PC-3 (cell line): Measurements from ENCODE around the gene GPC2. TPM values are rescaled to one million over a fixed set of nuclear protein-coding genes. Genes with fewer than 3 reads are reported as not detected.
A peak's percentile ranks its signal among the peaks of the same experiment; 100 is the strongest.

Source experiments
- ATAC-seq: fragments of 200-7000 bp; cut with Tn5 transposase; 2 replicates; pipeline ENCODE4 v1.9.1; 2020; ENCODE audit warnings: mild to moderate bottlenecking, moderate library complexity
- BruUV-seq: library from RNA; stranded (reverse); fragments of 400-500 nt; replicated peaks from 2 replicates; lab custom pipeline; 2021; lab: Mats Ljungman, UMichigan
- CTCF ChIA-PET: fragments of 300-600 bp; sonication (Branson Sonifier 250); formaldehyde crosslinking; loops from one replicate; lab custom pipeline; 2022; ENCODE audit warnings: antibody characterized with exemption; lab: Charles Lee
- POLR2A ChIA-PET: fragments of 300-600 bp; sonication (Branson Sonifier 250); formaldehyde crosslinking; loops from one replicate; lab custom pipeline; 2022; ENCODE audit warnings: antibody characterized with exemption; ENCODE audit not compliant: unreplicated experiment; lab: Charles Lee
- DNase-seq: peaks from one replicate; pipeline ENCODE4 v3.0.0-alpha.2; 2015
- H2AFZ ChIP-seq: fragments of 300-600 bp; sonication (generic); 2 replicates; pipeline ENCODE4 v1.6.0; 2016; ENCODE audit warnings: antibody characterized with exemption, low read length
- H3F3A ChIP-seq: fragments of 300-600 bp; sonication (generic); one replicate; pipeline ENCODE4 v1.6.0; 2017; ENCODE audit warnings: antibody characterized with exemption, low read length, control low read depth, mild to moderate bottlenecking; ENCODE audit not compliant: unreplicated experiment
- H3K27ac ChIP-seq: fragments of 300-600 bp; sonication (generic); 2 replicates; pipeline ENCODE4 v1.5.1; 2016; ENCODE audit warnings: mild to moderate bottlenecking, low read length
- H3K27me3 ChIP-seq: fragments of 300-600 bp; sonication (generic); 2 replicates; pipeline ENCODE4 v1.6.1; 2016; ENCODE audit warnings: low read length, mixed read lengths
- H3K36me3 ChIP-seq: fragments of 300-600 bp; sonication (generic); 2 replicates; pipeline ENCODE4 v1.6.1; 2016; ENCODE audit warnings: low read depth, mixed run types, low read length, mixed read lengths
- H3K4me1 ChIP-seq: fragments of 300-600 bp; sonication (generic); 2 replicates; pipeline ENCODE4 v1.5.1; 2016; ENCODE audit warnings: low read length; ENCODE audit not compliant: insufficient read depth
- H3K4me2 ChIP-seq: fragments of 300-600 bp; sonication (generic); 2 replicates; pipeline ENCODE4 v1.6.0; 2016; ENCODE audit warnings: low read length
- H3K4me3 ChIP-seq: fragments of 300-600 bp; sonication (generic); 2 replicates; pipeline ENCODE4 v1.5.1; 2016; ENCODE audit warnings: mild to moderate bottlenecking, low read length, mixed read lengths
- H3K79me2 ChIP-seq: fragments of 300-600 bp; sonication (generic); 2 replicates; pipeline ENCODE4 v1.6.1; 2017; ENCODE audit warnings: low read length, mixed read lengths
- H3K9ac ChIP-seq: fragments of 300-600 bp; sonication (generic); 2 replicates; pipeline ENCODE4 v1.6.0; 2016; ENCODE audit warnings: mild to moderate bottlenecking, low read length
- H3K9me2 ChIP-seq: fragments of 300-600 bp; sonication (generic); replicated peaks from 2 replicates; pipeline ENCODE4 v1.6.1; 2016; ENCODE audit warnings: mixed run types, low read length, mixed read lengths
- H3K9me3 ChIP-seq: fragments of 300-600 bp; sonication (generic); 2 replicates; pipeline ENCODE4 v1.6.1; 2016; ENCODE audit warnings: low read length, mixed read lengths
- H4K20me1 ChIP-seq: fragments of 300-600 bp; sonication (generic); 2 replicates; pipeline ENCODE4 v1.6.1; 2016; ENCODE audit warnings: low read length, mixed read lengths
- EZH2phosphoT487 ChIP-seq: fragments of 300-600 bp; sonication (generic); IDR thresholded peaks from 2 replicates; pipeline ENCODE4 v1.6.1; 2018; ENCODE audit warnings: mild to moderate bottlenecking, antibody characterized with exemption, low read length, borderline replicate concordance
- intact Hi-C: fragments of 100-400 bp; cut with micrococcal nuclease; formaldehyde crosslinking; loops from 2 replicates; pipeline ENCODE4 v1.9.0; 2023
- total RNA-seq: library from RNA; depleted of rRNA; stranded (reverse); fragments of >200 nt; gene quantifications from 2 replicates; pipeline ENCODE4 v1.2.3, GENCODE V29; 2014
- TF ChIP-seq, protein P1 (sequence below): fragments of 300-600 bp; sonication (generic); conservative IDR thresholded peaks from 2 replicates; pipeline ENCODE4 v1.5.1; 2017; ENCODE audit warnings: antibody characterized with exemption, low read depth, mild to moderate bottlenecking, low read length

GPC2 gene
- total RNA-seq, 1 experiment from 2014 or later: 1.6 TPM

DNA sequence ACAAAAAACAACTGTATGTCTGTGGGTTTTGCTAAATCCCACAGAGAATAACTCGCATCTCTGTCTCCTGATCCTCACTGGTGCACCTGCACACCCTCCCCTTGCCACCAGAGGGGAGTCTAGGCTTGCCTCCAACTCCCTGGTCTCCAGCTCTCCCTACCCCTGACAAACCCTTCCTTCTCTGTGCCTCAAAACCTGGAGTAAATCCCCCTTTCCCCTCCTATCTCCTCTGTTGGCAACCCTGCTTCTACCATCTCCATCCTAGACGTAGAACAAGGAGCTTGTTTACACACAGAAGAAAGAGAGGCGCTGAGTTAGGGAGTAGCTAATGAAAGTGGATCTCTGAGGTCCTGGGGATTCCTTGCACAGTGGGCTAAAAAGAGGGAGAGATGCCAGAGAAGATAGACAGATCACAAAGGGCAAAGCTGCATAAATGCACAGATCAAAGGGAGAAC is 44.5 kb downstream of the GPC2 start:
- POLR2A ChIA-PET: interaction anchor here (0.5 to 0.6 kb wide), 2 partner anchors 40 to 50 kb away, joined by 3 to 5 read pairs; no protein-coding TSS in a partner anchor
- no peak overlapping the region for H3K4me3 ChIP-seq

DNA sequence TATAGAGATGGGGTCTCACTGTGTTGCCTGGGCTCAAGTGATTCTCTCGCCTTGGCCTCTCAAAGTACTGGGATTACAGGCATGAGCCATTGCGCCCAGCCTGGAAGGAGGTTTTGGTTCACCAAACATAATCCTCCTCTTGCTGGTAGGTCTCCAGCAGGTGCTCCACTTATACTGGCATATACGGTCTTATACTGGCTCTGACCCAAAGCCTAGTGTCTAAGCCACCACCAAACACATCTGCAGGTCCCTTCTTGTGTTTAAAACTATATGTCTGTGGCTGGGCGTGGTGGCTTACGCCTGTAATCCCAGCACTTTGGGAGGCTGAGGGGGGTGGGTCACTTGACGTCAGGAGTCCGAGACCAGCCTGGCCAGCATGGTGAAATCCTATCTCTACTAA is 45.1 kb downstream of the GPC2 start:
- no peak overlapping the region for H3K4me2 ChIP-seq
- H3F3A ChIP-seq: no peaks in the 10 kb centered on the region
- no peaks in the 10 kb centered on the region for H3K79me2 ChIP-seq
- no peak overlapping the region for H3K9ac ChIP-seq
- TF ChIP-seq, protein P1, sequence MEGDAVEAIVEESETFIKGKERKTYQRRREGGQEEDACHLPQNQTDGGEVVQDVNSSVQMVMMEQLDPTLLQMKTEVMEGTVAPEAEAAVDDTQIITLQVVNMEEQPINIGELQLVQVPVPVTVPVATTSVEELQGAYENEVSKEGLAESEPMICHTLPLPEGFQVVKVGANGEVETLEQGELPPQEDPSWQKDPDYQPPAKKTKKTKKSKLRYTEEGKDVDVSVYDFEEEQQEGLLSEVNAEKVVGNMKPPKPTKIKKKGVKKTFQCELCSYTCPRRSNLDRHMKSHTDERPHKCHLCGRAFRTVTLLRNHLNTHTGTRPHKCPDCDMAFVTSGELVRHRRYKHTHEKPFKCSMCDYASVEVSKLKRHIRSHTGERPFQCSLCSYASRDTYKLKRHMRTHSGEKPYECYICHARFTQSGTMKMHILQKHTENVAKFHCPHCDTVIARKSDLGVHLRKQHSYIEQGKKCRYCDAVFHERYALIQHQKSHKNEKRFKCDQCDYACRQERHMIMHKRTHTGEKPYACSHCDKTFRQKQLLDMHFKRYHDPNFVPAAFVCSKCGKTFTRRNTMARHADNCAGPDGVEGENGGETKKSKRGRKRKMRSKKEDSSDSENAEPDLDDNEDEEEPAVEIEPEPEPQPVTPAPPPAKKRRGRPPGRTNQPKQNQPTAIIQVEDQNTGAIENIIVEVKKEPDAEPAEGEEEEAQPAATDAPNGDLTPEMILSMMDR: no peak
- H3K27me3 ChIP-seq: no peaks in the 10 kb centered on the region
- intact Hi-C loops: loop anchor here (2.0 to 5.0 kb wide), 3 partner anchors 83 to 275 kb away; no protein-coding TSS in a partner anchor
- DNase-seq: no peak
- no peaks in the 10 kb centered on the region for H3K9me3 ChIP-seq
- H3K4me1 ChIP-seq: 0 out of 2 replicates have a peak, but pooled peaks cover 4% of the 10 kb centered on the region
- H3K36me3 ChIP-seq: no peaks in the 10 kb centered on the region
- H3K27ac ChIP-seq: no peak overlapping the region
- no peaks in the 10 kb centered on the region for H4K20me1 ChIP-seq
- H3K4me3 ChIP-seq: no peak overlapping the region
- no peak overlapping the region for H2AFZ ChIP-seq
- POLR2A ChIA-PET: interaction anchor here (0.5 kb wide), 1 partner anchor 50 kb away, joined by 5 read pairs; no protein-coding TSS in a partner anchor
- H3K9me2 ChIP-seq: no peaks in the 10 kb centered on the region
- ATAC-seq: no peak
- CTCF ChIA-PET: no interaction called here
- BruUV-seq: no TSS peak

More for the DNA sequence above, 44.5 kb downstream of the GPC2 start:
- TF ChIP-seq EZH2phosphoT487: no peak
- TF ChIP-seq, protein P1: peak; percentile 87
- no TSS peak for BruUV-seq
- DNase-seq (peak; percentile 68), ATAC-seq (peak; percentile 80)
- Histone ChIP-seq H3K9me3 (no peaks in the 10 kb centered on the region), H4K20me1 (no peaks in the 10 kb centered on the region), H3K4me1 (0 out of 2 replicates have a peak, but pooled peaks cover 4% of the 10 kb centered on the region), H3K9me2 (no peaks in the 10 kb centered on the region), H3K27ac (no peak overlapping the region), H3K27me3 (no peaks in the 10 kb centered on the region), H3K4me2 (no peak overlapping the region), H3K36me3 (no peaks in the 10 kb centered on the region), H3K9ac (no peak overlapping the region), H3K79me2 (no peaks in the 10 kb centered on the region), H2AFZ (no peak overlapping the region), H3F3A (no peaks in the 10 kb centered on the region)
- intact Hi-C loops: loop anchor here (2.0 to 5.0 kb wide), 3 partner anchors 82 to 275 kb away; no protein-coding TSS in a partner anchor
- CTCF ChIA-PET: interaction anchor here (0.6 to 0.7 kb wide), 2 partner anchors 30 to 275 kb away, joined by 3 to 7 read pairs; no protein-coding TSS in a partner anchor
